ENCODE measurements around the gene SLC35A3. TPM values are rescaled to one million over a fixed set of nuclear protein-coding genes. Genes with fewer than 3 reads are reported as not detected.

The SLC35A3 gene
- total RNA-seq, 1 donor = 35.8 TPM

- no peak for DNase-seq (ENCODE audit: low read depth)
- no peak for TF ChIP-seq CTCF (IDR thresholded peaks at IDR 0.05; ENCODE audit: insufficient read depth, low read length)
- no peak overlapping the region for H3K4me3 ChIP-seq (ENCODE audit: low read depth, low read length)
These were observed 59.0 kb downstream of the SLC35A3 start for GRCh38 chr1:100028765-100029164.

GRCh38 chr1:100034470-100034869, 64.7 kb downstream of the SLC35A3 start:
- TF ChIP-seq CTCF (IDR thresholded peaks at IDR 0.05; ENCODE audit: insufficient read depth, low read length) = peak; percentile 43
- peak; percentile 48 for DNase-seq (ENCODE audit: low read depth)

GRCh38 chr1:100035214-100035613, 65.4 kb downstream of the SLC35A3 start:
- no peak for TF ChIP-seq CTCF (IDR thresholded peaks at IDR 0.05; ENCODE audit: insufficient read depth, low read length)
- no peak for DNase-seq (ENCODE audit: low read depth)

More at GRCh38 chr1:100034470-100034869, 64.7 kb downstream of the SLC35A3 start:
- H3K4me3 ChIP-seq (ENCODE audit: low read depth, low read length) = no peak overlapping the region

GRCh38 chr1:100036718-100037655, 67.2 kb downstream of the SLC35A3 start:
- DNase-seq (ENCODE audit: low read depth) = peak; percentile 42
- no peak for TF ChIP-seq CTCF (IDR thresholded peaks at IDR 0.05; ENCODE audit: insufficient read depth, low read length)
- H3K4me3 ChIP-seq (ENCODE audit: low read depth, low read length) = peak overlapping the region; percentile 91

More at GRCh38 chr1:100035214-100035613, 65.4 kb downstream of the SLC35A3 start:
- H3K4me3 ChIP-seq (ENCODE audit: low read depth, low read length) = no peak overlapping the region

- TF ChIP-seq CTCF (IDR thresholded peaks at IDR 0.05; ENCODE audit: insufficient read depth, low read length) = no peak
- peak overlapping the region; percentile 91 for H3K4me3 ChIP-seq (ENCODE audit: low read depth, low read length)
- no peak for DNase-seq (ENCODE audit: low read depth)
These were observed 67.8 kb downstream of the SLC35A3 start for GRCh38 chr1:100037656-100037926.

- peak overlapping the region; percentile 91 for H3K4me3 ChIP-seq (ENCODE audit: low read depth, low read length)
- no peak for TF ChIP-seq CTCF (IDR thresholded peaks at IDR 0.05; ENCODE audit: insufficient read depth, low read length)
- peak; percentile 77 for DNase-seq (ENCODE audit: low read depth)
These were observed 68.3 kb downstream of the SLC35A3 start for GRCh38 chr1:100037927-100038659.

All from fibroblast of the aortic adventitia (primary cell).